ENCODE data around the gene ZBTB9. TPM values are rescaled to one million over a fixed set of nuclear protein-coding genes. Genes with fewer than 3 reads are reported as not detected.
"Not testable (repeated sequence)": the region's sequence is repeated elsewhere in the genome, so short reads cannot be mapped to it uniquely, and the experiment has no call there.

Gene ZBTB9
- polyA plus RNA-seq, 1 of the 3 experiments (the other 2 are of a cell fraction): 5.7 TPM

DNA sequence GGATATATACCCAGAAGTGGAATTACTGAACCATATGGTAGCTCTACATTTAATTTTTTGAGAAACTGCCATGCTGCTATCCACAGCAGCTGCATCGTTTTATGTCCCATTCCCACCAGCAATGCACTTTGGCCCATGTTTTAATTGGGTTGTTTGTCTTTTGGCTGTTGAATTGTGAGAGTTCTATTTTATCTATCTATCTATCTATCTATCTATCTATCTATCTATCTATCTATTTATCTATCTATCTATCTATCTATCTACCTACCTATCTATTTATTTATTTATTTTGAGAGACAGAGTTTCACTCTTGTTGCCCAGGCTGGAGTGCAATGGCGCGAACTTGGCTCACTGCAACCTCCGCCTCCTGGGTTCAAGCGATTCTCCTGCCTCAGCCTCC is 28.2 kb downstream of the ZBTB9 start:
- H3K36me3 ChIP-seq (replicated peaks in 1 of 2; ENCODE audit: control insufficient read depth in 1 of 2, insufficient read depth in 2 of 2, low read length in 1 of 2); H3K4me3 ChIP-seq (ENCODE audit: low read depth in 2 of 2, low read length in 1 of 2); H3K4me1 ChIP-seq (ENCODE audit: control insufficient read depth in 1 of 2, insufficient read depth in 2 of 2, low read depth in 1 of 2, low read length in 1 of 2); CTCF ChIA-PET; H3K27ac ChIP-seq (ENCODE audit: low read depth in 2 of 2, low read length in 1 of 2); DNase-seq; H3K9me3 ChIP-seq; POLR2A ChIA-PET; H3K9me2 ChIP-seq; H2AFZ ChIP-seq (ENCODE audit: low read depth); H3K4me2 ChIP-seq; H3F3A ChIP-seq (replicated peaks; ENCODE audit: insufficient read depth); H3K27me3 ChIP-seq (ENCODE audit: insufficient read depth); H3K9ac ChIP-seq; H4K20me1 ChIP-seq (ENCODE audit: insufficient read depth); H3K79me2 ChIP-seq (ENCODE audit: insufficient read depth): not testable (repeated sequence)
- 83% methylated on average over 5 of the region's 5 CpGs for WGBS (ENCODE audit: low lambda C conversion rate)

DNA sequence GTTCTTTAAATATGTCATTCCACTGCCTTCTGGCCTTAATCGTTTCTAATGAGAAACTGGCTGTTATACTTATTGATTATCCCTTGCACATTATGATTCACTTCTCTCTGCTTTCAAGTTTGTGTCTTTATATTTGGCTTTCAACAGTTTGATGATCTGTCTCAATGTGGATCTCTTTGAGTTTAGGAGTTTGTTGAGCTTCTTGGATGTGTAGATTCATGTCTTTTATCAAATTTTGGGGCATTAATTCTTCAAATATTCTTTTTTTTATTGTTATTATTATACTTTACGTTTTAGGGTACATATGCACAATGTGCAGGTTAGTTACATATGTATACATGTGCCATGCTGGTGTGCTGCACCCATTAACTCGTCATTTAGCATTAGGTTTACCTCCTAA is 29.3 kb downstream of the ZBTB9 start:
- no peaks in the 10 kb centered on the region for H3K79me2 ChIP-seq (ENCODE audit: insufficient read depth)
- WGBS (ENCODE audit: low lambda C conversion rate): 7% methylated on average over 3 of the region's 3 CpGs
- no peaks in the 10 kb centered on the region for H3K9me2 ChIP-seq
- H3K27me3 ChIP-seq (ENCODE audit: insufficient read depth): peaks cover 1% of the 10 kb centered on the region; the same call in 1 of the 2 replicates
- no peak overlapping the region for H3K9ac ChIP-seq
- POLR2A ChIA-PET: no interaction called here
- H3K4me1 ChIP-seq (ENCODE audit: control insufficient read depth in 1 of 2, insufficient read depth in 2 of 2, low read depth in 1 of 2, low read length in 1 of 2): no peaks in the 10 kb centered on the region
- H3K27ac ChIP-seq (ENCODE audit: low read depth in 2 of 2, low read length in 1 of 2): no peak overlapping the region
- H3K4me2 ChIP-seq: no peak overlapping the region
- H3F3A ChIP-seq (replicated peaks; ENCODE audit: insufficient read depth): no peaks in the 10 kb centered on the region
- DNase-seq: no peak
- no peak for TF ChIP-seq TEAD4 (IDR thresholded peaks at IDR 0.05; ENCODE audit: borderline replicate concordance, insufficient read depth)
- TF ChIP-seq, protein P1, sequence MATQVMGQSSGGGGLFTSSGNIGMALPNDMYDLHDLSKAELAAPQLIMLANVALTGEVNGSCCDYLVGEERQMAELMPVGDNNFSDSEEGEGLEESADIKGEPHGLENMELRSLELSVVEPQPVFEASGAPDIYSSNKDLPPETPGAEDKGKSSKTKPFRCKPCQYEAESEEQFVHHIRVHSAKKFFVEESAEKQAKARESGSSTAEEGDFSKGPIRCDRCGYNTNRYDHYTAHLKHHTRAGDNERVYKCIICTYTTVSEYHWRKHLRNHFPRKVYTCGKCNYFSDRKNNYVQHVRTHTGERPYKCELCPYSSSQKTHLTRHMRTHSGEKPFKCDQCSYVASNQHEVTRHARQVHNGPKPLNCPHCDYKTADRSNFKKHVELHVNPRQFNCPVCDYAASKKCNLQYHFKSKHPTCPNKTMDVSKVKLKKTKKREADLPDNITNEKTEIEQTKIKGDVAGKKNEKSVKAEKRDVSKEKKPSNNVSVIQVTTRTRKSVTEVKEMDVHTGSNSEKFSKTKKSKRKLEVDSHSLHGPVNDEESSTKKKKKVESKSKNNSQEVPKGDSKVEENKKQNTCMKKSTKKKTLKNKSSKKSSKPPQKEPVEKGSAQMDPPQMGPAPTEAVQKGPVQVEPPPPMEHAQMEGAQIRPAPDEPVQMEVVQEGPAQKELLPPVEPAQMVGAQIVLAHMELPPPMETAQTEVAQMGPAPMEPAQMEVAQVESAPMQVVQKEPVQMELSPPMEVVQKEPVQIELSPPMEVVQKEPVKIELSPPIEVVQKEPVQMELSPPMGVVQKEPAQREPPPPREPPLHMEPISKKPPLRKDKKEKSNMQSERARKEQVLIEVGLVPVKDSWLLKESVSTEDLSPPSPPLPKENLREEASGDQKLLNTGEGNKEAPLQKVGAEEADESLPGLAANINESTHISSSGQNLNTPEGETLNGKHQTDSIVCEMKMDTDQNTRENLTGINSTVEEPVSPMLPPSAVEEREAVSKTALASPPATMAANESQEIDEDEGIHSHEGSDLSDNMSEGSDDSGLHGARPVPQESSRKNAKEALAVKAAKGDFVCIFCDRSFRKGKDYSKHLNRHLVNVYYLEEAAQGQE (IDR thresholded peaks at IDR 0.05; ENCODE audit: low read depth, low read length): no peak
- TF ChIP-seq, protein P2, sequence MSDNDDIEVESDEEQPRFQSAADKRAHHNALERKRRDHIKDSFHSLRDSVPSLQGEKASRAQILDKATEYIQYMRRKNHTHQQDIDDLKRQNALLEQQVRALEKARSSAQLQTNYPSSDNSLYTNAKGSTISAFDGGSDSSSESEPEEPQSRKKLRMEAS (IDR thresholded peaks at IDR 0.05; ENCODE audit: low read depth): no peak
- TF ChIP-seq, protein P3, sequence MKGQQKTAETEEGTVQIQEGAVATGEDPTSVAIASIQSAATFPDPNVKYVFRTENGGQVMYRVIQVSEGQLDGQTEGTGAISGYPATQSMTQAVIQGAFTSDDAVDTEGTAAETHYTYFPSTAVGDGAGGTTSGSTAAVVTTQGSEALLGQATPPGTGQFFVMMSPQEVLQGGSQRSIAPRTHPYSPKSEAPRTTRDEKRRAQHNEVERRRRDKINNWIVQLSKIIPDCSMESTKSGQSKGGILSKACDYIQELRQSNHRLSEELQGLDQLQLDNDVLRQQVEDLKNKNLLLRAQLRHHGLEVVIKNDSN (IDR thresholded peaks at IDR 0.05; ENCODE audit: borderline replicate concordance, low read depth): no peak
- TF ChIP-seq, protein P4, sequence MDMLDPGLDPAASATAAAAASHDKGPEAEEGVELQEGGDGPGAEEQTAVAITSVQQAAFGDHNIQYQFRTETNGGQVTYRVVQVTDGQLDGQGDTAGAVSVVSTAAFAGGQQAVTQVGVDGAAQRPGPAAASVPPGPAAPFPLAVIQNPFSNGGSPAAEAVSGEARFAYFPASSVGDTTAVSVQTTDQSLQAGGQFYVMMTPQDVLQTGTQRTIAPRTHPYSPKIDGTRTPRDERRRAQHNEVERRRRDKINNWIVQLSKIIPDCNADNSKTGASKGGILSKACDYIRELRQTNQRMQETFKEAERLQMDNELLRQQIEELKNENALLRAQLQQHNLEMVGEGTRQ (IDR thresholded peaks at IDR 0.05; ENCODE audit: borderline replicate concordance, low read depth, low read length): no peak
- TF ChIP-seq RFX5 (IDR thresholded peaks at IDR 0.05; ENCODE audit: low read length): no peak
- TF ChIP-seq MEF2A (IDR thresholded peaks at IDR 0.05; ENCODE audit: borderline replicate concordance, low read depth): no peak
- no peaks in the 10 kb centered on the region for H3K9me3 ChIP-seq
- H4K20me1 ChIP-seq (ENCODE audit: insufficient read depth): no peaks in the 10 kb centered on the region
- H2AFZ ChIP-seq (ENCODE audit: low read depth): no peak overlapping the region
- H3K36me3 ChIP-seq (replicated peaks in 1 of 2; ENCODE audit: control insufficient read depth in 1 of 2, insufficient read depth in 2 of 2, low read length in 1 of 2): no peaks in the 10 kb centered on the region
- no peak overlapping the region for H3K4me3 ChIP-seq (ENCODE audit: low read depth in 2 of 2, low read length in 1 of 2)
- CTCF ChIA-PET: no interaction called here

DNA sequence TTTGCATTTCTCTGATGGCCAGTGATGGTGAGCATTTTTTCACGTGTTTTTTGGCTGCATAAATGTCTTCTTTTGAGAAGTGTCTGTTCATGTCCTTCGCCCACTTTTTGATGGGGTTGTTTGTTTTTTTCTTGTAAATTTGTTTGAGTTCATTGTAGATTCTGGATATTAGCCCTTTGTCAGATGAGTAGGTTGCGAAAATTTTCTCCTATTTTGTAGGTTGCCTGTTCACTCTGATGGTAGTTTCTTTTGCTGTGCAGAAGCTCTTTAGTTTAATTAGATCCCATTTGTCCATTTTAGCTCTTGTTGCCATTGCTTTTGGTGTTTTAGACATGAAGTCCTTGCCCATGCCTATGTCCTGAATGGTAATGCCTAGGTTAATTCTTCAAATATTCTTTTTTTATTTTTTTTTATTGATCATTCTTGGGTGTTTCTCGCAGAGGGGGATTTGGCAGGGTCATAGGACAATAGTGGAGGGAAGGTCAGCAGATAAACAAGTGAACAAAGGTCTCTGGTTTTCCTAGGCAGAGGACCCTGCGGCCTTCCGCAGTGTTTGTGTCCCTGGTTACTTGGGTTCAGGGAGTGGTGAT is 30.4 kb downstream of the ZBTB9 start:
- H3K4me2 ChIP-seq; H3F3A ChIP-seq (replicated peaks; ENCODE audit: insufficient read depth); H3K27ac ChIP-seq (ENCODE audit: low read depth in 2 of 2, low read length in 1 of 2); H3K36me3 ChIP-seq (replicated peaks in 1 of 2; ENCODE audit: control insufficient read depth in 1 of 2, insufficient read depth in 2 of 2, low read length in 1 of 2); H3K27me3 ChIP-seq (ENCODE audit: insufficient read depth); CTCF ChIA-PET; H2AFZ ChIP-seq (ENCODE audit: low read depth); H3K9ac ChIP-seq; H3K9me2 ChIP-seq; H3K9me3 ChIP-seq; H3K4me3 ChIP-seq (ENCODE audit: low read depth in 2 of 2, low read length in 1 of 2); POLR2A ChIA-PET; H4K20me1 ChIP-seq (ENCODE audit: insufficient read depth); DNase-seq; H3K4me1 ChIP-seq (ENCODE audit: control insufficient read depth in 1 of 2, insufficient read depth in 2 of 2, low read depth in 1 of 2, low read length in 1 of 2); H3K79me2 ChIP-seq (ENCODE audit: insufficient read depth): not testable (repeated sequence)
- 64% methylated on average over 4 of the region's 6 CpGs for WGBS (ENCODE audit: low lambda C conversion rate)

DNA sequence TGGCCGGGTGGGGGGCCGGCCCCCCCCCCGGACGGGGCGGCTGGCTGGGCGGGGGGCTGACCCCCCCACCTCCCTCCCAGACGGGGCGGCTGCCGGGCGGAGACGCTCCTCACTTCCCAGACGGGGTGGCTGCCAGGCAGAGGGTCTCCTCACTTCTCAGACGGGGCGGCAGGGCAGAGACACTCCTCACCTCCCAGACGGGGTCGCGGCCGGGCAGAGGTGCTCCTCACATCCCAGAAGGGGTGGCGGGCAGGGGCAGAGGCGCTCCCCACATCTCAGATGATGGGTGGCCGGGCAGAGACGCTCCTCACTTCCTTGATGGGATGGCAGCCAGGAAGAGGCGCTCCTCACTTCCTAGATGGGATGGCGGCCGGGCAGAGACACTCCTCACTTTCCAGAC is 31.3 kb downstream of the ZBTB9 start:
- H3F3A ChIP-seq (replicated peaks; ENCODE audit: insufficient read depth); H4K20me1 ChIP-seq (ENCODE audit: insufficient read depth); H3K79me2 ChIP-seq (ENCODE audit: insufficient read depth); DNase-seq; H3K9ac ChIP-seq; H3K4me1 ChIP-seq (ENCODE audit: control insufficient read depth in 1 of 2, insufficient read depth in 2 of 2, low read depth in 1 of 2, low read length in 1 of 2); H3K9me2 ChIP-seq; H3K27ac ChIP-seq (ENCODE audit: low read depth in 2 of 2, low read length in 1 of 2); H3K4me2 ChIP-seq; H3K4me3 ChIP-seq (ENCODE audit: low read depth in 2 of 2, low read length in 1 of 2); CTCF ChIA-PET; H3K36me3 ChIP-seq (replicated peaks in 1 of 2; ENCODE audit: control insufficient read depth in 1 of 2, insufficient read depth in 2 of 2, low read length in 1 of 2); H3K9me3 ChIP-seq; H3K27me3 ChIP-seq (ENCODE audit: insufficient read depth); H2AFZ ChIP-seq (ENCODE audit: low read depth); POLR2A ChIA-PET: not testable (repeated sequence)
- WGBS (ENCODE audit: low lambda C conversion rate): no CpG with 5 or more reads among the region's 25 CpGs
